MG63 (cell line): ENCODE results near the gene ARHGEF40. TPM values are rescaled to one million over a fixed set of nuclear protein-coding genes. Genes with fewer than 3 reads are reported as not detected.

Source experiments
- DNase-seq: peaks from one replicate; pipeline ENCODE4 v3.0.0-alpha.2; 2020
- H3K27me3 ChIP-seq: fragments of 250-450 bp; sonication (Bioruptor Pico); 2 replicates; pipeline ENCODE4 v1.5.1; 2020; ENCODE audit warnings: mild to moderate bottlenecking, moderate library complexity
- H3K36me3 ChIP-seq: fragments of 250-450 bp; sonication (Bioruptor Pico); 2 replicates; pipeline ENCODE4 v1.5.1; 2020; ENCODE audit warnings: mild to moderate bottlenecking, moderate library complexity
- H3K4me3 ChIP-seq: fragments of 250-450 bp; sonication (Bioruptor Pico); 2 replicates; pipeline ENCODE4 v1.5.1; 2020; ENCODE audit warnings: mild to moderate bottlenecking, moderate library complexity
- H3K9me3 ChIP-seq: fragments of 250-450 bp; sonication (Bioruptor Pico); 2 replicates; pipeline ENCODE4 v1.5.1; 2020; ENCODE audit warnings: mild to moderate bottlenecking, moderate library complexity
- total RNA-seq: library from RNA; depleted of rRNA; stranded (reverse); fragments of >200 nt; shearing (Covaris generic); gene quantifications from 2 replicates; pipeline ENCODE4 v1.2.3, GENCODE V29; 2014; ENCODE audit warnings: low replicate concordance

The ARHGEF40 gene
- total RNA-seq, 1 experiment from 2014 or later, result 10.0 TPM

GRCh38 chr14:21071225-21072030 lies 1.3 kb downstream of the ARHGEF40 start:
- DNase-seq, result peak; percentile 90
- Histone ChIP-seq H3K9me3 (no peaks in the 10 kb centered on the region), H3K4me3 (peak overlapping the region; percentile 60)

DNA sequence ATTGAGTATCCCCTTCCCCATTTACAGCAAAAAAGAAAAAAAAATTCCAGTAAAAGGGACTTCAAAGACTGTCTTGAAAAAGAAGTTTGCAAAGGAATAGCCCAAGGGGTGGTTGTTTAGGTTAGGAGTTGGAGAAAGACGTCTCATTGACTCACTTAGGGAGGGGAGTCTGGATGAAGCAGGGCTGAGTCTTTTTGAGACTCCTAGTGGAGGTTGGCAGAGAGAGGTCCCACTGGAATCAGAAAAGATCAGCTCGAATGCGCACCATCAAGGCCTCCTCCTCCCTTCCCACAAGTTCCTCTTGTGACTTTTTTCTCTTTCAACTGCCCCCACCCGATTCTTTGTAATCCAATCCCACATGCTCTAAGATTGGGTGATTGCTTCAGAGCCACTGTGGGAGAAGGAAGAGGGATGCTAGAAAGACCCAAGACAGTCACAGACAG lies 1.9 kb downstream of the ARHGEF40 start:
- DNase-seq, result peak; percentile 14
- H3K36me3 ChIP-seq, result no peaks in the 10 kb centered on the region; the same call in none of the 2 replicates

More at GRCh38 chr14:21071225-21072030, 1.3 kb downstream of the ARHGEF40 start:
- no peaks in the 10 kb centered on the region; the same call in 1 of the 2 replicates for H3K36me3 ChIP-seq
- no peaks in the 10 kb centered on the region for H3K27me3 ChIP-seq

GRCh38 chr14:21072781-21073339 lies 2.8 kb downstream of the ARHGEF40 start:
- H3K27me3 ChIP-seq, result no peaks in the 10 kb centered on the region
- H3K36me3 ChIP-seq, result no peaks in the 10 kb centered on the region; the same call in none of the 2 replicates
- no peak overlapping the region for H3K4me3 ChIP-seq
- H3K9me3 ChIP-seq, result no peaks in the 10 kb centered on the region
- DNase-seq, result no peak

More for the DNA sequence above, 1.9 kb downstream of the ARHGEF40 start:
- Histone ChIP-seq H3K9me3 (no peaks in the 10 kb centered on the region), H3K27me3 (no peaks in the 10 kb centered on the region), H3K4me3 (peak overlapping the region; percentile 60)

- no peaks in the 10 kb centered on the region; the same call in none of the 2 replicates for H3K36me3 ChIP-seq
- H3K9me3 ChIP-seq, result no peaks in the 10 kb centered on the region
- no peak for DNase-seq
- H3K4me3 ChIP-seq, result no peak overlapping the region
- H3K27me3 ChIP-seq, result no peaks in the 10 kb centered on the region
These were observed 3.8 kb downstream of the ARHGEF40 start for GRCh38 chr14:21073921-21074320.

DNA sequence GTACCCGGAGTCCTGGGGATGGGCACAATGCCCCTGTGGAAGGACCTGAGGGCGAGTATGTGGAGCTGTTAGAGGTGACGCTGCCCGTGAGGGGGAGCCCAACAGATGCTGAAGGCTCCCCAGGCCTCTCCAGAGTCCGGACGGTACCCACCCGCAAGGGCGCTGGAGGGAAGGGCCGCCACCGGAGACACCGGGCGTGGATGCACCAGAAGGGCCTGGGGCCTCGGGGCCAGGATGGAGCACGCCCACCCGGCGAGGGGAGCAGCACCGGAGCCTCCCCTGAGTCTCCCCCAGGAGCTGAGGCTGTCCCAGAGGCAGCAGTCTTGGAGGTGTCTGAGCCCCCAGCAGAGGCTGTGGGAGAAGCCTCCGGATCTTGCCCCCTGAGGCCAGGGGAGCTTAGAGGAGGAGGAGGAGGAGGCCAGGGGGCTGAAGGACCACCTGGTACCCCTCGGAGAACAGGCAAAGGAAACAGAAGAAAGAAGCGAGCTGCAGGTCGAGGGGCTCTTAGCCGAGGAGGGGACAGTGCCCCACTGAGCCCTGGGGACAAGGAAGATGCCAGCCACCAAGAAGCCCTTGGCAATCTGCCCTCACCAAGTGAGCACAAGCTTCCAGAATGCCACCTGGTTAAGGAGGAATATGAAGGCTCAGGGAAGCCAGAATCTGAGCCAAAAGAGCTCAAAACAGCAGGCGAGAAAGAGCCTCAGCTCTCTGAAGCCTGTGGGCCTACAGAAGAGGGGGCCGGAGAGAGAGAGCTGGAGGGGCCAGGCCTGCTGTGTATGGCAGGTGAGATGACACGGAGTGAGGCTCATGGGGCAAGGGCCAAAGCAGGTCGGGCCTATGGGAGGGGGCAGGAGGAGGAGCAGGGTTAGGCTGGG lies 4.5 kb downstream of the ARHGEF40 start:
- Histone ChIP-seq H3K27me3 (no peaks in the 10 kb centered on the region), H3K36me3 (no peaks in the 10 kb centered on the region; the same call in none of the 2 replicates), H3K4me3 (no peak overlapping the region), H3K9me3 (no peaks in the 10 kb centered on the region)
- DNase-seq, result no peak

DNA sequence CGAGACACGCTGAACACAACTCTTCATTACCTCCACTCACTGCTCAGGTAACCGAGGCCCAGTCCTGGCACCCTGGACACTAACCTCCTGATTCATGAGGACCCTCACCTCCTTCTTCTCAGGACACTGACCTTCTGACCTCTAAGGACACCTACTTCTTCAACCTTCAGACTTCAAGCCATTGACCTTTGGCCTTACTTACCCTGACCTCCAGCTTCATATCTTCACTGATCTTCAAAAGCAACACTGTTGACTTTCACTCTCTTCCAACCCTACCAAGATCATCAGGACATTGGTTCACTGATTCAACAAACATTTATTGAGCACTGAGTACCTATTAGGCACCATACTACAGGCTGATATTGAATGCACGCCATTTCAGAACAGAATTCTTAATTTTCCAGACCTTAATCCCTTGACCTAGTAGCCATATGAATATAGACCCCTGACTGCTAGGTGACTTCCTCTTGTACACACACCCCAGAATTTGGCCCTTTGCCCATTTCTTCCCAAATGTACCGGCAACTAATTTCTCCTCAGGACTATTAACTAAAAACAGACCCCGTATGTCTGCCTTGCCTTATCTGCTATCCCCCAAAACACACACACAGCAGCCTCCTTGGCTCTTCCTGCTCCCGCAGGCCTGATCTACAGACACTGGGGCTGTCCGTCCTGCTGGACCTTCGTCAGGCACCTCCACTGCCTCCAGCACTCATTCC lies 5.8 kb downstream of the ARHGEF40 start:
- no peaks in the 10 kb centered on the region for H3K27me3 ChIP-seq
- no peak for DNase-seq
- no peak overlapping the region for H3K4me3 ChIP-seq
- H3K9me3 ChIP-seq, result no peaks in the 10 kb centered on the region
- H3K36me3 ChIP-seq, result no peaks in the 10 kb centered on the region; the same call in none of the 2 replicates

GRCh38 chr14:21077672-21078071 lies 7.6 kb downstream of the ARHGEF40 start:
- no peak overlapping the region for H3K4me3 ChIP-seq
- no peak for DNase-seq
- no peaks in the 10 kb centered on the region for H3K9me3 ChIP-seq
- no peaks in the 10 kb centered on the region; the same call in none of the 2 replicates for H3K36me3 ChIP-seq
- H3K27me3 ChIP-seq, result no peaks in the 10 kb centered on the region

DNA sequence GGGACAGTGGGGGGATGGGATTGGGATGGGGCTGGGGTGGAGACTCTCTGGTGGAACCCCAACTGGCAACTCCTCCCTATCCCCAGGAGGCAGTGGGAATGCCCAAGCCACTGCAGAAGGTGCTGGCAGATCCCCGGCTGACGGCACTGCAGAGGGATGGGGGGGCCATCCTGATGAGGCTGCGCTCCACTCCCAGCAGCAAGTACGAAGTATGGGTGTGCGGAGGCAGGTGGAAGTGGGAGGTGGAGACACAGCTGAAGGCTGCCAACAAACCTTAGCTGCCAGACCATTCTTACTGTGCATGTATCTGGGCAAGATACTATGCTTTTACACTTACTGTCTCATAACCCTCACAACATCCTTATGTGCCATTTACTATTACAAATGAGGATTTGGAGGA lies 8.2 kb downstream of the ARHGEF40 start:
- Histone ChIP-seq H3K36me3 (no peaks in the 10 kb centered on the region; the same call in none of the 2 replicates), H3K9me3 (no peaks in the 10 kb centered on the region), H3K4me3 (no peak overlapping the region), H3K27me3 (no peaks in the 10 kb centered on the region)
- DNase-seq, result no peak

DNA sequence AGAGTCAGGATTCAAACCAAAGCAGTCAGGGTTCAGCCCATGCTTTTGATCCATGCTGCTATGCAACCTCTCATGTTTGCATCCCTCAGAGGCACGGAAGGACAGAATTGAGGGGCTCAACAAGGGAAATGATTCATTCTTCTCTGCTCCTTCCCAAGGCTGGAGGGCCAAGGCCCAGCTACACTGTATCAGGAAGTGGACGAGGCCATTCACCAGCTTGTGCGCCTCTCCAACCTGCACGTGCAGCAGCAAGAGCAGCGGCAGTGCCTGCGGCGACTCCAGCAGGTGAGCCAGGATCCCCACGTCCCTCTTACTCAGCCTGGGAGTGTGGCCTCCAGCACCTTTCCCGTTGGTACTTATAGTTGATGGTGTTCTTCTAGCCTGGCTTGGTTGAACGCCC lies 8.6 kb downstream of the ARHGEF40 start:
- Histone ChIP-seq H3K4me3 (no peak overlapping the region), H3K9me3 (no peaks in the 10 kb centered on the region), H3K36me3 (no peaks in the 10 kb centered on the region; the same call in none of the 2 replicates), H3K27me3 (no peaks in the 10 kb centered on the region)
- DNase-seq, result no peak

DNA sequence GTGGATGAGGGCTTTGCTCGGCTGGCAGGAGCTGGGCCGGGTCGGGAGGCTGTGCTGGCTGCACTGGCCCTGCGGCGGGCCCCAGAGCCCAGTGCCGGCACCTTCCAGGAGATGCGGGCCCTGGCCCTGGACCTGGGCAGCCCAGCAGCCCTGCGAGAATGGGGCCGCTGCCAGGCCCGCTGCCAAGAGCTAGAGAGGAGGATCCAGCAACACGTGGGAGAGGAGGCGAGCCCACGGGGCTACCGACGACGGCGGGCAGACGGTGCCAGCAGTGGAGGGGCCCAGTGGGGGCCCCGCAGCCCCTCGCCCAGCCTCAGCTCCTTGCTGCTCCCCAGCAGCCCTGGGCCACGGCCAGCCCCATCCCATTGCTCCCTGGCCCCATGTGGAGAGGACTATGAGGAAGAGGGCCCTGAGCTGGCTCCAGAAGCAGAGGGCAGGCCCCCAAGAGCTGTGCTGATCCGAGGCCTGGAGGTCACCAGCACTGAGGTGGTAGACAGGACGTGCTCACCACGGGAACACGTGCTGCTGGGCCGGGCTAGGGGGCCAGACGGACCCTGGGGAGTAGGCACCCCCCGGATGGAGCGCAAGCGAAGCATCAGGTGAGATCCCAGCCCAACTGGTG lies 11.5 kb downstream of the ARHGEF40 start:
- no peaks in the 10 kb centered on the region for H3K9me3 ChIP-seq
- H3K36me3 ChIP-seq, result no peaks in the 10 kb centered on the region; the same call in 1 of the 2 replicates
- no peak for DNase-seq
- no peaks in the 10 kb centered on the region for H3K27me3 ChIP-seq
- H3K4me3 ChIP-seq, result no peak overlapping the region

DNA sequence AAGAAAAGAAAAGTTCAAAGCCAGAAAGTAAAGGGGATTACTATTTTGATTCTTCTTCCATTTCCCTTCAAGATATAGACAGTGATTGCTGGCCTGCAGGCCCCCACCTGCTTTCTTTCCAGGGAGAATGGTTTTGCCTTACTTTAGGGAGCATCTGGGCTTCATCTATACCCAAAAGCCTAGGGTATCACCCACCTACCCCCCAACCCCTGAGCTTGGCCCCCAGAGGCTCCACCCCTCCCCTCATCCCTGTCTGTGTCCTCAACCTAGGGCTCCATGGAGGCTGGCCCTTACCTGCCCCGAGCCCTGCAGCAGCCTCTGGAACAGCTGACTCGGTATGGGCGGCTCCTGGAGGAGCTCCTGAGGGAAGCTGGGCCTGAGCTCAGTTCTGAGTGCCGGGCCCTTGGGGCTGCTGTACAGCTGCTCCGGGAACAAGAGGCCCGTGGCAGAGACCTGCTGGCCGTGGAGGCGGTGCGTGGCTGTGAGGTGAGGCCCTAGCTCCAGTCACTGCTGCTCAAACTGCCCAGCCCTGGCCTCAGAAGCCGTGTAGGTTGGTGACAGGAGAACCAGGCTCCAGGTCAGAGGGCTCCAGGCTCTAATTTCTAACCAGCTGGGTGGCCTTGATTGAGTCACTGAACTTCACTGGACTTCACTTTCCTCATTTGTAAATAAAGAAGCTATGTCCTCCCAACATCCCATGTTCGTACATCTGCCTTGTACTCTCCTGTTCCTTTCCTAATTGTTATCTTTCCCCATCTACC lies 13.6 kb downstream of the ARHGEF40 start:
- Histone ChIP-seq H3K9me3 (no peaks in the 10 kb centered on the region), H3K36me3 (no peaks in the 10 kb centered on the region), H3K27me3 (no peaks in the 10 kb centered on the region), H3K4me3 (no peak overlapping the region)
- DNase-seq, result no peak

DNA sequence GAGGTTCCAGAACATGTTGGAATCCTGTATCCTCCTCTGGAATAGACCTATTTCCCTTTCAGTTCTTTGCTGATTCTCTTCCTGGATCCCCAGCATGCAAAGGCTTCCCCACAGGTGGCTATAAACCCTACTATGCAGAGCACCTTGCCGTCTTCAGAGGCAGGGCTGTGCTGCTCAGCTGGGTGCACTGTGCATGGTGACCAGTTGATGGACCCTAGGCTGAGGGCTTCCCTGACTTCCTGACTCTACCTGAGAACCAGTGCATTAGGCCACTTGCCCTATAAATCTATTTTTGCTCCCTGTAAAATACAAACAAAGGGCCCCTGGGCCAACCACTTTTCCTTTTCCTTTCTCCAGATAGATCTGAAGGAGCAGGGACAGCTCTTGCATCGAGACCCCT lies 14.3 kb downstream of the ARHGEF40 start:
- H3K27me3 ChIP-seq, result no peaks in the 10 kb centered on the region
- no peak for DNase-seq
- no peaks in the 10 kb centered on the region for H3K36me3 ChIP-seq
- H3K9me3 ChIP-seq, result no peaks in the 10 kb centered on the region
- no peak overlapping the region for H3K4me3 ChIP-seq

DNA sequence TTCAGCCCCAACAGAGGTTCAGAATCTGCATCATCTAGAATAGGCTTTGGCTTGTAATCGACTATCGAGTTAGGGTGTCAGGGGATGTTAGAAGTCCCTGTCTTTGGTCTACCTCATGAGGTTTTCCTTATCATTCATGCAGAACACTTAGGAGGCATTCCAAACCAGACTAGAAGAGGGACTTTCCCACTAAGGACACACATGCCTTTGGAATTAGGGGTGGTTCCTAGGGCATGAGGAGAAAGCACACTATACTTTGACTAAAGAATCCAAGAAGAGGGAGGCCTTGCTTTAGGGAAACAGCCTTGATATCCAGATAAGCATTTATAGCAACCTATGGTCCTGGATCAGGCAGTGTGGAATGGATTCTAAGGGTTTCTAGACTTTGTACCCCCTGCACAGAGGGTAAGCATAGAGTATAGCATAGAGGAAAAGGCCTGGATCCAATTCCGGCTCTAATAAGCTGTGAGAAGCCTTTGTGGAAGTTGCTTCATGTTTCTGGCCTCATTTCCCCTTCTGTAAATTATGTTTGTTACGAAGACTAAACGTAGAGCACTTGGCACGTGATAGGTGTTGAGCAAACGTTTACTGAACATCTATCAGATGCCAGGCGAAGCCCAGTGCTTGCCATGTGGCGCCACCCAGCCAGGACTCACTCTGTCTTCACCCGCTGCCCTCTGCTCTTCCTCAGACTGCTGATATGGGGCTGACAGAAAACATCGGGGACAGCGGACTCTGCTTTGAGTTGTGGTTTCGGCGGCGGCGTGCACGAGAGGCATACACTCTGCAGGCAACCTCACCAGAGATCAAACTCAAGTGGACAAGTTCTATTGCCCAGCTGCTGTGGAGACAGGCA lies 15.1 kb downstream of the ARHGEF40 start:
- H3K9me3 ChIP-seq, result no peaks in the 10 kb centered on the region
- no peak for DNase-seq
- H3K27me3 ChIP-seq, result no peaks in the 10 kb centered on the region
- H3K36me3 ChIP-seq, result no peaks in the 10 kb centered on the region
- no peak overlapping the region for H3K4me3 ChIP-seq

DNA sequence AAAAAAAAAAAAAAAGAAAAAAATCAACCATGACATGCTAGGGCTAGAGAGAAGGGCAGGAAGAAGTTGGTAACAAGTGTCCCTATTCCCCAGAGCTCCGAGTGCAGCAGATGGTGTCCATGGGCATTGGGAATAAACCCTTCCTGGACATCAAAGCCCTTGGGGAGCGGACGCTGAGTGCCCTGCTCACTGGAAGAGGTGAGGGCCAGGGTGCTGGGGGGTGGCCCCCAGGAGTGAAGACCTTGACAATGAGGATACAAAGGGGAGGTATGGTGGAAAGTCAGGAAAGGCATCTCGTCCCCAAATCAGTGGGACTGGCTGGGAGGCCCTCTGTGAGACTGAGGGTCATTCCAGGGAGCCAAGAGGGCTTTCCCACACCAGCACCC lies 16.8 kb downstream of the ARHGEF40 start:
- no peak for DNase-seq
- H3K9me3 ChIP-seq, result no peaks in the 10 kb centered on the region
- no peaks in the 10 kb centered on the region for H3K36me3 ChIP-seq
- H3K27me3 ChIP-seq, result no peaks in the 10 kb centered on the region
- no peak overlapping the region for H3K4me3 ChIP-seq
